Endothelial cell of umbilical vein (primary cell): ENCODE measurements around the gene SMARCE1.

ENCODE experiments used
- EZH2 ChIP-seq: IDR thresholded peaks from 2 replicates; pipeline ENCODE4 v1.6.1; 2012; ENCODE audit warnings: borderline replicate concordance, low read depth, mild to moderate bottlenecking, moderate library complexity, low read length, inconsistent platforms; ENCODE audit not compliant: severe bottlenecking
- JUN ChIP-seq: IDR thresholded peaks from 2 replicates; pipeline ENCODE4 v1.6.1; 2011; ENCODE audit warnings: borderline replicate concordance, low read depth; ENCODE audit not compliant: insufficient read length, insufficient read depth
- POLR2A ChIP-seq: IDR thresholded peaks from 2 replicates; pipeline ENCODE4 v1.6.1; 2012; ENCODE audit warnings: low read depth, mild to moderate bottlenecking, control low read depth, low read length
- TF ChIP-seq, protein P1 (sequence below), 2 donors: IDR thresholded peaks; 1 replicate in 1 of 2; 2 replicates in 1 of 2; pipeline ENCODE4 v1.5.1; 2011; ENCODE audit warnings: low read length in 2 of 2, mild to moderate bottlenecking in 2 of 2, moderate library complexity in 2 of 2, control low read depth in 1 of 2, inconsistent platforms in 1 of 2, low read depth in 1 of 2; ENCODE audit not compliant: insufficient read depth in 1 of 2; ENCODE audit errors: extremely low read depth in 1 of 2

DNA sequence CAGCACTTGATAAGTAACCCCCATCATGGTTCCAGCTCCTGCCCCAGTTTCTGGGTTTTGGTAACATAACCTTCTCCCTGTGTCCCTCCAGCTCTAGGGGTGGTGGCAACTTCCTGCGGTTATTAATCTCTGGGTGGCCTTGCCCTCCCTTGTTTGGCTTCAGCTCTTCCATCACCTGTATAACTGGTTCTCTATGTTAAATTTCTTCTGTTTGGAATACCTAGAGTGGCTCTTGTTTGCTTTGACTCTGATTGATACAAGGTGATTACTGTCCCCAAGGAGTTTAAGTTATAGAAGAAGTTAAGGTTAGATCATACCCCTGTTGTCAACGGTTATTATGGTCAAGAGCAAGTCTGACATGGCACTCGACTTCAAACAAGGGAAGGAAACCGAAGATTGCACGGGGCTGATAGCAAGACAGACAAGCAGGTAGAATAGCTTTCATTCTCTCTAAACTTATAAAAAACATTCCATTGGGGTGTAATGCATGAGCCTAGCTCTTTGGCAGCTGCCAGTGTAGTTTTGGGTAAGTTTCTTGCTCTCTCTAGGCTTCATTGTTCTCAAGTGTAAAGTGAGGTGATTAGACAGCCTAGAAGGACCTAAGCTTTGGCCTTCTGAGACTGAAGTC lies 71.4 kb downstream of the SMARCE1 start:
- TF ChIP-seq POLR2A (no peak), EZH2 (no peak), JUN (no peak)
- TF ChIP-seq, protein P1, sequence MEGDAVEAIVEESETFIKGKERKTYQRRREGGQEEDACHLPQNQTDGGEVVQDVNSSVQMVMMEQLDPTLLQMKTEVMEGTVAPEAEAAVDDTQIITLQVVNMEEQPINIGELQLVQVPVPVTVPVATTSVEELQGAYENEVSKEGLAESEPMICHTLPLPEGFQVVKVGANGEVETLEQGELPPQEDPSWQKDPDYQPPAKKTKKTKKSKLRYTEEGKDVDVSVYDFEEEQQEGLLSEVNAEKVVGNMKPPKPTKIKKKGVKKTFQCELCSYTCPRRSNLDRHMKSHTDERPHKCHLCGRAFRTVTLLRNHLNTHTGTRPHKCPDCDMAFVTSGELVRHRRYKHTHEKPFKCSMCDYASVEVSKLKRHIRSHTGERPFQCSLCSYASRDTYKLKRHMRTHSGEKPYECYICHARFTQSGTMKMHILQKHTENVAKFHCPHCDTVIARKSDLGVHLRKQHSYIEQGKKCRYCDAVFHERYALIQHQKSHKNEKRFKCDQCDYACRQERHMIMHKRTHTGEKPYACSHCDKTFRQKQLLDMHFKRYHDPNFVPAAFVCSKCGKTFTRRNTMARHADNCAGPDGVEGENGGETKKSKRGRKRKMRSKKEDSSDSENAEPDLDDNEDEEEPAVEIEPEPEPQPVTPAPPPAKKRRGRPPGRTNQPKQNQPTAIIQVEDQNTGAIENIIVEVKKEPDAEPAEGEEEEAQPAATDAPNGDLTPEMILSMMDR (IDR thresholded peaks at IDR 0.05; ENCODE audit: extremely low read depth in 1 of 2, insufficient read depth in 1 of 2, low read depth in 1 of 2, low read length in 2 of 2): no peak
